Panc1 (cell line): ENCODE measurements around the gene DPCD.

Experiments used
- POLR2AphosphoS5 ChIP-seq: IDR thresholded peaks from 2 replicates; pipeline ENCODE4 v1.6.1; 2012; ENCODE audit warnings: mild to moderate bottlenecking, low read depth, low read length, moderate library complexity
- SIN3A ChIP-seq: IDR thresholded peaks from 2 replicates; pipeline ENCODE4 v1.6.1; 2012; ENCODE audit warnings: low read depth, mild to moderate bottlenecking, low read length, moderate library complexity, borderline replicate concordance; ENCODE audit not compliant: insufficient read depth
- TF ChIP-seq, protein P1 (sequence below): fragments of 450-650 bp; IDR thresholded peaks from 2 replicates; pipeline ENCODE4 v1.5.1; 2017; ENCODE audit warnings: mild to moderate bottlenecking

DNA sequence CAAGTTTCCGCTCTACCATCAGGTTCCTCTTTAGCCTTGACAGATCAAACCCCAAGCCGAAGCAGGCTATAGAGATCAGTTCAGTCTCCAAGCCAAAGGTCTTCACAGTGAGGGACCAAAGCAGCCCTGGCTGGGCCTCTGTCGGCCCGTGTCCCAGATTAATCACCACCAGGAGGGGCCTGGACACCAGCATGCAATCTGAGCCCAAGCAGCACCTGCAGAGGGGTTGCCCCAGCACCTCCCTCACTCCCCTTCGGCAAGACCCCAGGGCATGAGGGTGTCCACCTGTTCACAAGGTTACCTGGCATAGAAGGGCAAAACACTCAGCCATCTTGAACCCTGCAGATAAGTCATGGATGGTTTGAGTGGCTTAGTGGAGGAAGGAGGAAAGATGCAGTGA, 70.9 kb downstream of the DPCD start:
- TF ChIP-seq SIN3A: no peak
- TF ChIP-seq, protein P1, sequence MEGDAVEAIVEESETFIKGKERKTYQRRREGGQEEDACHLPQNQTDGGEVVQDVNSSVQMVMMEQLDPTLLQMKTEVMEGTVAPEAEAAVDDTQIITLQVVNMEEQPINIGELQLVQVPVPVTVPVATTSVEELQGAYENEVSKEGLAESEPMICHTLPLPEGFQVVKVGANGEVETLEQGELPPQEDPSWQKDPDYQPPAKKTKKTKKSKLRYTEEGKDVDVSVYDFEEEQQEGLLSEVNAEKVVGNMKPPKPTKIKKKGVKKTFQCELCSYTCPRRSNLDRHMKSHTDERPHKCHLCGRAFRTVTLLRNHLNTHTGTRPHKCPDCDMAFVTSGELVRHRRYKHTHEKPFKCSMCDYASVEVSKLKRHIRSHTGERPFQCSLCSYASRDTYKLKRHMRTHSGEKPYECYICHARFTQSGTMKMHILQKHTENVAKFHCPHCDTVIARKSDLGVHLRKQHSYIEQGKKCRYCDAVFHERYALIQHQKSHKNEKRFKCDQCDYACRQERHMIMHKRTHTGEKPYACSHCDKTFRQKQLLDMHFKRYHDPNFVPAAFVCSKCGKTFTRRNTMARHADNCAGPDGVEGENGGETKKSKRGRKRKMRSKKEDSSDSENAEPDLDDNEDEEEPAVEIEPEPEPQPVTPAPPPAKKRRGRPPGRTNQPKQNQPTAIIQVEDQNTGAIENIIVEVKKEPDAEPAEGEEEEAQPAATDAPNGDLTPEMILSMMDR: no peak
- no peak for TF ChIP-seq POLR2AphosphoS5
